Parathyroid adenoma (tissue), 2 donors: Measurements from ENCODE around the gene NR2C1.

Source experiments
- H2AFZ ChIP-seq: fragments of 300-600 bp; sonication (generic); one replicate; pipeline ENCODE4 v1.7.0; 2017; ENCODE audit warnings: antibody characterized with exemption, mild to moderate bottlenecking
- H3K27ac ChIP-seq: fragments of 300-600 bp; sonication (generic); one replicate; pipeline ENCODE4 v1.7.0; 2017
- H3K27me3 ChIP-seq: fragments of 300-600 bp; sonication (generic); one replicate; pipeline ENCODE4 v1.7.0; 2017; ENCODE audit warnings: low read length; ENCODE audit not compliant: control insufficient read depth, insufficient read depth
- H3K36me3 ChIP-seq: fragments of 300-600 bp; sonication (generic); one replicate; pipeline ENCODE4 v1.7.0; 2017; ENCODE audit warnings: low read length; ENCODE audit not compliant: control insufficient read depth, insufficient read depth
- H3K4me1 ChIP-seq: fragments of 300-600 bp; sonication (generic); one replicate; pipeline ENCODE4 v1.7.0; 2017; ENCODE audit warnings: control low read depth
- H3K4me2 ChIP-seq: fragments of 300-600 bp; sonication (generic); one replicate; pipeline ENCODE4 v1.7.0; 2017; ENCODE audit warnings: low read length
- H3K4me3 ChIP-seq: fragments of 300-600 bp; sonication (generic); one replicate; pipeline ENCODE4 v1.7.0; 2017; ENCODE audit warnings: low read depth, low read length
- H3K79me2 ChIP-seq: fragments of 300-600 bp; sonication (generic); one replicate; pipeline ENCODE4 v1.7.0; 2017; ENCODE audit warnings: control low read depth
- H3K9ac ChIP-seq: fragments of 300-600 bp; sonication (generic); one replicate; pipeline ENCODE4 v1.7.0; 2017; ENCODE audit warnings: mild to moderate bottlenecking
- H3K9me3 ChIP-seq: fragments of 300-600 bp; sonication (generic); one replicate; pipeline ENCODE4 v1.7.0; 2017; ENCODE audit warnings: low read length; ENCODE audit not compliant: control insufficient read depth
- TF ChIP-seq, protein P1 (sequence below): fragments of 300-600 bp; sonication (generic); IDR thresholded peaks from one replicate; pipeline ENCODE4 v1.7.0; 2017; ENCODE audit warnings: antibody characterized with exemption, mild to moderate bottlenecking
- donor health status: primary hyperparathyroidism.

NR2C1 gene

DNA sequence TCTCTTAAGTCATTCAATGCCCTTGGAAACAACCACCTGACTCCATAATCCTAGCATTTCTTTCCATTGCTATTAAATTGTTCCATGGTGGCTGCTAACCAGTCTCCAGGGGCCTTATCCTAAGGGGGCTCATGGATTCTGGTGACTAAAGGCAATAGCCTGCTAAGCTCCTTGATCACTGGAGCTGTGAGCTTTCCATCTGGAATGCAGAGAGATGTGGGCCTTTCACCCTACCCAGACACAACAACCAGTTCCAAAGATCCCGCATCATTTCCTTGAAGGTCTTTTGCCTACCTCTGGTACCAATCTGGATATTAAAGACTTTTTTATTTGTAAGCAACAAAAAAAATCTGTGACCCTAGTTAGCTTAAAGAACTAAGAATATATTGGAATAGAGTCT lies 102.9 kb downstream of the NR2C1 start:
- H3K27ac ChIP-seq = no peak overlapping the region
- peaks cover 1% of the 10 kb centered on the region for H3K79me2 ChIP-seq
- no peak overlapping the region for H3K4me3 ChIP-seq
- no peak overlapping the region for H2AFZ ChIP-seq
- no peaks in the 10 kb centered on the region for H3K4me1 ChIP-seq
- H3K36me3 ChIP-seq = no peaks in the 10 kb centered on the region
- no peak overlapping the region for H3K4me2 ChIP-seq
- H3K9me3 ChIP-seq = no peaks in the 10 kb centered on the region
- H3K27me3 ChIP-seq = no peaks in the 10 kb centered on the region
- H3K9ac ChIP-seq = no peak overlapping the region
- TF ChIP-seq, protein P1, sequence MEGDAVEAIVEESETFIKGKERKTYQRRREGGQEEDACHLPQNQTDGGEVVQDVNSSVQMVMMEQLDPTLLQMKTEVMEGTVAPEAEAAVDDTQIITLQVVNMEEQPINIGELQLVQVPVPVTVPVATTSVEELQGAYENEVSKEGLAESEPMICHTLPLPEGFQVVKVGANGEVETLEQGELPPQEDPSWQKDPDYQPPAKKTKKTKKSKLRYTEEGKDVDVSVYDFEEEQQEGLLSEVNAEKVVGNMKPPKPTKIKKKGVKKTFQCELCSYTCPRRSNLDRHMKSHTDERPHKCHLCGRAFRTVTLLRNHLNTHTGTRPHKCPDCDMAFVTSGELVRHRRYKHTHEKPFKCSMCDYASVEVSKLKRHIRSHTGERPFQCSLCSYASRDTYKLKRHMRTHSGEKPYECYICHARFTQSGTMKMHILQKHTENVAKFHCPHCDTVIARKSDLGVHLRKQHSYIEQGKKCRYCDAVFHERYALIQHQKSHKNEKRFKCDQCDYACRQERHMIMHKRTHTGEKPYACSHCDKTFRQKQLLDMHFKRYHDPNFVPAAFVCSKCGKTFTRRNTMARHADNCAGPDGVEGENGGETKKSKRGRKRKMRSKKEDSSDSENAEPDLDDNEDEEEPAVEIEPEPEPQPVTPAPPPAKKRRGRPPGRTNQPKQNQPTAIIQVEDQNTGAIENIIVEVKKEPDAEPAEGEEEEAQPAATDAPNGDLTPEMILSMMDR = no peak
